GM12878 (cell line): ENCODE results near the gene NCLN. TPM values are rescaled to one million over a fixed set of nuclear protein-coding genes. Genes with fewer than 3 reads are reported as not detected.

Experiments
- ATF7 ChIP-seq: fragments of 450-650 bp; IDR thresholded peaks from 2 replicates; pipeline ENCODE4 v1.6.1; 2016; ENCODE audit warnings: low read depth, mild to moderate bottlenecking
- BCL3 ChIP-seq: IDR thresholded peaks from 2 replicates; pipeline ENCODE4 v1.6.1; 2011; ENCODE audit warnings: borderline replicate concordance, low read depth, mild to moderate bottlenecking, moderate library complexity, low read length; ENCODE audit not compliant: insufficient read depth, poor library complexity, severe bottlenecking
- CEBPB ChIP-seq, 2 experiments: fragments of 150-350 bp in 1 of 2; IDR thresholded peaks; 2 replicates each; pipeline ENCODE4 v1.6.1; 2012 to 2014; ENCODE audit warnings: low read depth in 2 of 2, low read length in 2 of 2, borderline replicate concordance in 1 of 2, inconsistent platforms in 1 of 2
- ETV6 ChIP-seq, 2 experiments: fragments of 450-650 bp in 1 of 2; IDR thresholded peaks in 1 of 2; conservative IDR thresholded peaks in 1 of 2; 2 replicates each; pipeline ENCODE4 v1.6.1; 2014; ENCODE audit warnings: antibody characterized with exemption in 1 of 2, borderline replicate concordance in 1 of 2, low read depth in 1 of 2, mild to moderate bottlenecking in 1 of 2, moderate library complexity in 1 of 2
- HDAC6 ChIP-seq: fragments of 200-600 bp; sonication (generic); IDR thresholded peaks from one replicate; pipeline ENCODE4 v1.8.0; 2017; ENCODE audit warnings: antibody characterized with exemption; ENCODE audit not compliant: unreplicated experiment
- IRF5 ChIP-seq: fragments of 450-650 bp; IDR thresholded peaks from 2 replicates; pipeline ENCODE4 v1.6.1; 2017; ENCODE audit warnings: borderline replicate concordance
- JUNB ChIP-seq: IDR thresholded peaks from 2 replicates; pipeline ENCODE4 v1.6.1; 2016; ENCODE audit warnings: antibody characterized with exemption, mild to moderate bottlenecking
- NFIC ChIP-seq: IDR thresholded peaks from 2 replicates; pipeline ENCODE4 v1.6.1; 2012; ENCODE audit warnings: low read depth, mild to moderate bottlenecking, inconsistent platforms, low read length, moderate library complexity
- PRDM15 ChIP-seq: fragments of 450-650 bp; formaldehyde crosslinking; IDR thresholded peaks from 2 replicates; pipeline ENCODE4 v1.4.0; 2020; ENCODE audit warnings: mild to moderate bottlenecking, moderate library complexity
- ZBTB11 ChIP-seq: fragments of 450-650 bp; formaldehyde crosslinking; IDR thresholded peaks from 2 replicates; pipeline ENCODE4 v1.5.0; 2022; ENCODE audit warnings: mild to moderate bottlenecking, missing genetic modification characterization
- ZNF687 ChIP-seq: fragments of 450-650 bp; IDR thresholded peaks from 2 replicates; pipeline ENCODE4 v1.6.1; 2017; ENCODE audit warnings: mild to moderate bottlenecking, moderate library complexity
- polyA plus RNA-seq, 11 experiments: library from polyadenylated mRNA; depleted of rRNA in 4 of 11; unstranded in 6 of 11; stranded (reverse) in 5 of 11; fragments of >200 nt; fragmentation: Nextera tagmentation in 4 of 11; fragmentation: Illumina TruSeq in 1 of 11; extraction: Ambion mirVana in 4 of 11; extraction: Trizol in 1 of 11; gene quantifications; 1 replicate in 1 of 11; 2 replicates in 10 of 11; pipeline versions ENCODE4 v1.2.1 to v1.2.3, GENCODE V29; 2011 to 2016; ENCODE audit warnings: inconsistent platforms in 2 of 11, missing spikeins in 2 of 11, low read depth in 1 of 11
- total RNA-seq, 4 experiments: library from RNA; depleted of rRNA in 3 of 4; stranded (reverse); fragments of >200 nt in 3 of 4; fragmentation: Illumina TruSeq in 1 of 4; extraction: Trizol in 1 of 4; gene quantifications; 2 replicates each; pipeline versions ENCODE4 v1.2.1 to v1.2.3, GENCODE V29; 2013 to 2021

The NCLN gene
- total and polyA plus RNA-seq, 10 of the 15 experiments (the other 5 are each of a cell fraction or from before 2014, with no cell fraction given): 2.2 to 79.1 (median 36.0) TPM

GRCh38 chr19:3186891-3187661, 1.3 kb downstream of the NCLN start (continued):
- no peak for TF ChIP-seq NFIC
- no peak for TF ChIP-seq ETV6 (conservative IDR thresholded peaks at IDR 0.05 in 1 of 2, IDR thresholded peaks at IDR 0.05 in 1 of 2; ENCODE audit: borderline replicate concordance in 1 of 2, low read depth in 1 of 2)
- no peak for TF ChIP-seq JUNB
- TF ChIP-seq ZNF687: no peak
- TF ChIP-seq HDAC6: no peak
- no peak for TF ChIP-seq PRDM15
- no peak for TF ChIP-seq CEBPB (IDR thresholded peaks at IDR 0.05; ENCODE audit: borderline replicate concordance in 1 of 2, low read depth in 2 of 2, low read length in 2 of 2)
- TF ChIP-seq ATF7: no peak
- TF ChIP-seq IRF5: no peak
- TF ChIP-seq BCL3: no peak
- TF ChIP-seq ZBTB11 (CRISPR knock-in tag): no peak
